HepG2 (cell line): ENCODE data around the gene CBFA2T2. TPM values are rescaled to one million over a fixed set of nuclear protein-coding genes. Genes with fewer than 3 reads are reported as not detected.

ENCODE experiments used
- ATAC-seq: fragments of 200-7000 bp; cut with Tn5 transposase; 3 replicates; pipeline ENCODE4 v1.9.1; 2020; ENCODE audit warnings: mild to moderate bottlenecking, moderate library complexity
- BruUV-seq: library from RNA; stranded (reverse); fragments of 400-500 nt; replicated peaks from 2 replicates; lab custom pipeline; 2021; lab: Mats Ljungman, UMichigan
- CTCF ChIA-PET: fragments of 300-600 bp; formaldehyde crosslinking; extraction: SDS; loops from one replicate; lab custom pipeline; 2021; ENCODE audit warnings: low total read pairs, inconsistent platforms, low intra/inter-chr PET ratio; lab: Yijun Ruan, JAX
- POLR2A ChIA-PET: fragments of 350-600 bp; sonication (Branson Sonifier 250); formaldehyde crosslinking; loops from one replicate; lab custom pipeline; 2020; ENCODE audit warnings: antibody characterized with exemption, inconsistent platforms; lab: Yijun Ruan, JAX
- DNase-seq: peaks from one replicate; pipeline ENCODE4 v3.0.0-alpha.2; 2015; ENCODE audit warnings: low spot score
- FAIRE-seq: peaks from 3 replicates; lab custom pipeline; 2011; peaks lifted over from hg19 to GRCh38; lab: Jason Lieb, UNC
- H2AFZ ChIP-seq: one replicate; pipeline ENCODE4 v1.6.1; 2011; ENCODE audit warnings: low read length, inconsistent platforms
- H3K27ac ChIP-seq: fragments of 300-600 bp; 3 replicates; pipeline ENCODE4 v1.8.0; 2011; ENCODE audit warnings: mixed run types, mild to moderate bottlenecking, mixed read lengths, low read length, inconsistent platforms; ENCODE audit not compliant: insufficient read depth; ENCODE audit errors: extremely low read length
- H3K27me3 ChIP-seq, 2 experiments: fragments of 200-600 bp in 1 of 2; 2 replicates in 1 of 2; 3 replicates in 1 of 2; pipeline versions ENCODE4 v1.6.0 to v1.8.0; 2011; ENCODE audit warnings: low read length in 2 of 2, mild to moderate bottlenecking in 2 of 2, moderate library complexity in 2 of 2, inconsistent platforms in 1 of 2; ENCODE audit not compliant: insufficient read depth in 2 of 2, control insufficient read depth in 1 of 2
- H3K36me3 ChIP-seq, 2 experiments: fragments of 200-600 bp in 1 of 2; replicated peaks in 1 of 2; 2 replicates in 1 of 2; 3 replicates in 1 of 2; pipeline versions ENCODE4 v1.5.1 to v1.8.0; 2011; ENCODE audit warnings: low read length in 2 of 2, inconsistent platforms in 1 of 2; ENCODE audit not compliant: insufficient read depth in 2 of 2, control insufficient read depth in 1 of 2
- H3K4me1 ChIP-seq: 2 replicates; pipeline ENCODE4 v1.5.1; 2012; ENCODE audit warnings: low read length, inconsistent platforms; ENCODE audit not compliant: insufficient read depth
- H3K4me2 ChIP-seq: 2 replicates; pipeline ENCODE4 v1.6.0; 2011; ENCODE audit warnings: low read depth, low read length, inconsistent platforms
- H3K4me3 ChIP-seq, 3 experiments: fragments of 200-600 bp in 1 of 3; sonication (generic), shearing (Covaris generic) in 1 of 3; replicated peaks in 1 of 3; 2 replicates each; pipeline ENCODE4 v1.5.1; 2011 to 2016; ENCODE audit warnings: low read length in 3 of 3, inconsistent platforms in 2 of 3, low read depth in 2 of 3, mild to moderate bottlenecking in 2 of 3, control low read depth in 1 of 3, mixed read lengths in 1 of 3; ENCODE audit not compliant: insufficient read depth in 1 of 3
- H3K79me2 ChIP-seq: one replicate; pipeline ENCODE4 v1.6.1; 2011; ENCODE audit warnings: low read length, inconsistent platforms; ENCODE audit not compliant: insufficient read depth
- H3K9ac ChIP-seq: 2 replicates; pipeline ENCODE4 v1.6.0; 2011; ENCODE audit warnings: mild to moderate bottlenecking, low read depth, low read length, inconsistent platforms; ENCODE audit not compliant: insufficient read depth
- H3K9me3 ChIP-seq: 2 replicates; pipeline ENCODE4 v1.5.1; 2012; ENCODE audit warnings: mild to moderate bottlenecking, low read length
- H4K20me1 ChIP-seq: 2 replicates; pipeline ENCODE4 v1.6.0; 2011; ENCODE audit warnings: inconsistent platforms, mild to moderate bottlenecking, low read length, moderate library complexity; ENCODE audit not compliant: insufficient read depth
- ISX ChIP-seq: sonication (generic); formaldehyde crosslinking; conservative IDR thresholded peaks from 2 replicates; pipeline ENCODE4 v1.5.0; 2020; ENCODE audit warnings: missing genetic modification reagents
- PAXIP1 ChIP-seq: sonication (generic); formaldehyde crosslinking; conservative IDR thresholded peaks from 2 replicates; pipeline ENCODE4 v1.4.0; 2020; ENCODE audit warnings: mild to moderate bottlenecking, missing genetic modification reagents, moderate library complexity
- POLR2A ChIP-seq, 2 experiments: IDR thresholded peaks; 2 replicates each; pipeline ENCODE4 v1.6.1; 2011; ENCODE audit warnings: low read depth in 2 of 2, low read length in 2 of 2, mild to moderate bottlenecking in 1 of 2, moderate library complexity in 1 of 2; ENCODE audit not compliant: insufficient read depth in 1 of 2
- POLR2G ChIP-seq: fragments of 200-400 bp; formaldehyde crosslinking; IDR thresholded peaks from 2 replicates; pipeline ENCODE4 v1.6.1; 2018; ENCODE audit warnings: mild to moderate bottlenecking, low read depth, low read length, moderate library complexity
- TMF1 ChIP-seq: sonication (generic); formaldehyde crosslinking; IDR thresholded peaks from 2 replicates; pipeline ENCODE4 v1.8.1; 2022; ENCODE audit warnings: low read depth, missing genetic modification reagents
- ZBTB33 ChIP-seq: sonication (generic); formaldehyde crosslinking; IDR thresholded peaks from 2 replicates; pipeline ENCODE4 v1.4.0; 2020; ENCODE audit warnings: missing genetic modification reagents
- ZFX ChIP-seq: sonication (generic); formaldehyde crosslinking; IDR thresholded peaks from 2 replicates; pipeline ENCODE4 v1.4.0; 2020; ENCODE audit warnings: mild to moderate bottlenecking, low read depth, missing genetic modification reagents, moderate library complexity
- ZNF10 ChIP-seq: sonication (generic); formaldehyde crosslinking; IDR thresholded peaks from 2 replicates; pipeline ENCODE4 v1.4.0; 2020; ENCODE audit warnings: mild to moderate bottlenecking, low read depth, missing genetic modification reagents, borderline replicate concordance
- ZNF407 ChIP-seq: sonication (generic); formaldehyde crosslinking; IDR thresholded peaks from one replicate; pipeline ENCODE4 v1.5.1; 2020; ENCODE audit warnings: mild to moderate bottlenecking, missing genetic modification reagents; ENCODE audit errors: not compliant biosample characterization
- WGBS: methylation state at CpG from one replicate; pipeline ENCODE4 v1.1.6; 2017; ENCODE audit warnings: low lambda C conversion rate; 5-methylcytosine and 5-hydroxymethylcytosine counted together
- in situ Hi-C: cut with HindIII; loops from 2 replicates; pipeline ENCODE4 v1.10.0; 2017; ENCODE audit warnings: low pct_unique_long_range_greater_than_20kb; ENCODE audit not compliant: extremely low pct_ligation_motif_present
- intact Hi-C: fragments of 100-400 bp; cut with micrococcal nuclease; formaldehyde crosslinking; loops from one replicate; pipeline ENCODE4 v1.10.0; 2022; ENCODE audit not compliant: unreplicated experiment
- polyA plus RNA-seq, 8 experiments: library from polyadenylated mRNA; depleted of rRNA in 3 of 8; stranded (reverse) in 7 of 8; unstranded in 1 of 8; fragments of >200 nt; fragmentation: Illumina TruSeq in 4 of 8; extraction: Trizol in 4 of 8; gene quantifications; 2 replicates each; pipeline versions ENCODE4 v1.2.1 to v1.2.3, GENCODE V29; 2011 to 2016; ENCODE audit warnings: low read depth in 4 of 8, missing spikeins in 1 of 8, mixed read lengths in 1 of 8; ENCODE audit not compliant: insufficient read depth in 1 of 8
- total RNA-seq, 5 experiments: library from RNA; depleted of rRNA; stranded (reverse); fragments of >200 nt; fragmentation: Illumina TruSeq; extraction: Trizol; gene quantifications; 2 replicates each; pipeline ENCODE4 v1.2.3, GENCODE V29; 2016; ENCODE audit warnings: low read depth in 1 of 5

CBFA2T2 gene
- total and polyA plus RNA-seq, 2 of the 13 experiments (the other 11 are each of a cell fraction or from before 2014, with no cell fraction given), result 6.3 to 21.2 TPM

DNA sequence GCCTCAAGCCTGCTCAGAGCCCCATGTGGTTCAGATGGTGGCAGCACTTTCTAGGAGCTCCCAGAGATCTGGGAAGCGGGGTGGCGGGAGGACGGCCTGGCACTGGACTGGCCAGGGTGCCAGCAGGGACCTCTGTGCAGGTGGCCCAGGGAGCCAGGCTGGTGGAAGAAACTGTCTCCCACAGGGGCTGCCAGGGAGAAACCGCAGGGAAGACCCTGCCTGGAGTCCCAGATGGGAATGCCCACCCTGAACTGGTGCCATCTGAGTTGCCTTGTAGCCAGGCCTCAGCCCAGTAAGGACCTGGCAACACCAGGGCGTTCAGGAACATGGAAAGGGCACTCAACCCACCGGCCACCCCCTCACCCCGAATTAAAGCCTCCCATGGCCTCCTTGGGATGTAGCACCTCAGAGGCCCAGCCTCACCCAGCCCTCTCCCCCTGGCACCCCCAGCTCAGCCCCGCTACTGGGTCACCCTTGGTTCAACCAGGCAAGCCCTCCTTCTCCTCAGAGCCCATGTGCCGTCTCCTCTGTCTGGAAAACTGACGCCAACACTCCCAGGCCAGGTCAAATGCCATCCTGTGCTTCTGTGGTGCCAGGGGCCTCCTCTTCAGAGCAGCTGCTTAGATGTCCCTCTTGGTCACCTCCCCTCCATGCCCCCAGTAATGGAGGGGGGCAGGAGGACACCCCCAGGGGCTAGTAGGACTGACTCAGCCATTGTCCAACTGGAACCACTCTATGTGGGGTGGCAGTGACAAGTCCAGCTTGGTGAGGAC, 166.3 kb downstream of the CBFA2T2 start:
- Histone ChIP-seq H3K36me3 (peaks cover 37 to 47% of the 10 kb centered on the region in 2 experiments), H3K9ac (no peak overlapping the region), H4K20me1 (no peaks in the 10 kb centered on the region), H3K79me2 (no peaks in the 10 kb centered on the region), H3K27ac (no peak overlapping the region), H3K9me3 (no peaks in the 10 kb centered on the region), H2AFZ (no peak overlapping the region), H3K27me3 (no peaks in the 10 kb centered on the region), H3K4me2 (no peak overlapping the region), H3K4me3 (no peak overlapping the region), H3K4me1 (peaks cover 37% of the 10 kb centered on the region)
- FAIRE-seq, result no peak
- in situ Hi-C loops (no loop called here), intact Hi-C loops (no loop called here)
- WGBS, result 91% methylated on average over 10 of the region's 10 CpGs
- BruUV-seq, result TSS peak; percentile 21
- CTCF ChIA-PET, result no interaction called here
- POLR2A ChIA-PET, result no interaction called here
- no peak for DNase-seq
- no peak for ATAC-seq
- TF ChIP-seq ZFX (0 out of 2 replicates have a peak, but pooled peaks have one; percentile 18), PAXIP1 (CRISPR knock-in tag) (no peak), POLR2G (0 out of 2 replicates have a peak, but pooled peaks have one; percentile 5), ZNF10 (CRISPR knock-in tag) (no peak), POLR2A (IDR thresholded peaks at IDR 0.05; ENCODE audit: insufficient read depth in 1 of 2, low read depth in 2 of 2, low read length in 2 of 2) (peak in 1 of 2 experiments; percentile 49; a peak in 2 of 4 replicates), ZNF407 (CRISPR knock-in tag) (peak; percentile 16), ISX (no peak), TMF1 (no peak), ZBTB33 (CRISPR knock-in tag) (peak; percentile 63; the same call in 1 of the 2 replicates)
